Measurements from ENCODE around the gene PARD3. TPM values are rescaled to one million over a fixed set of nuclear protein-coding genes. Genes with fewer than 3 reads are reported as not detected.
"Not testable (repeated sequence)": the region's sequence is repeated elsewhere in the genome, so short reads cannot be mapped to it uniquely, and the experiment has no call there.

Gene PARD3
- total RNA-seq, 2 experiments from 2014 or later, result 0.53 to 0.71 TPM

DNA sequence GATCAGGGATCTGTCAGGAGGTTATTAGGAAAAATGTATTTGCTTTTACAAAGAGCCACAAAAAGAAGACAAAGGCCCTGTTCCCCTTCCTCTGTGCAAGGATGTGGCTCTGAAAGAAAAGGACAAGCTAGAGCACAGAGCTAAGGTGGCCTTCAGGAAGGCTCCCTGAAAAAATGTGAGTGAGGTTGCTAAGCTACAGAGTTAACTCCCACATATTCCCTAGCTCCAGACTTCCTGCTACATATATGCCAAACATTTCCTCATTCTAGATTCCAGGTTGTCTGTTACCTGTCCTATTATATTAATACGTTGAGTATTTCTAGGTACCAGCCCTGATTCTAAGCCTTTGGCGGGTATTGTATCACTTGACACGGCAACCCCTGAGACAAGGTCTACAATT, 369.0 kb downstream of the PARD3 start:
- H3K27me3 Mint-ChIP-seq, result no peaks in the 10 kb centered on the region
- CTCF ChIA-PET, result no interaction called here
- POLR2A ChIA-PET, result interaction anchor here (0.6 kb wide), 1 partner anchor 982 kb away, joined by 3 read pairs; no protein-coding TSS in a partner anchor

DNA sequence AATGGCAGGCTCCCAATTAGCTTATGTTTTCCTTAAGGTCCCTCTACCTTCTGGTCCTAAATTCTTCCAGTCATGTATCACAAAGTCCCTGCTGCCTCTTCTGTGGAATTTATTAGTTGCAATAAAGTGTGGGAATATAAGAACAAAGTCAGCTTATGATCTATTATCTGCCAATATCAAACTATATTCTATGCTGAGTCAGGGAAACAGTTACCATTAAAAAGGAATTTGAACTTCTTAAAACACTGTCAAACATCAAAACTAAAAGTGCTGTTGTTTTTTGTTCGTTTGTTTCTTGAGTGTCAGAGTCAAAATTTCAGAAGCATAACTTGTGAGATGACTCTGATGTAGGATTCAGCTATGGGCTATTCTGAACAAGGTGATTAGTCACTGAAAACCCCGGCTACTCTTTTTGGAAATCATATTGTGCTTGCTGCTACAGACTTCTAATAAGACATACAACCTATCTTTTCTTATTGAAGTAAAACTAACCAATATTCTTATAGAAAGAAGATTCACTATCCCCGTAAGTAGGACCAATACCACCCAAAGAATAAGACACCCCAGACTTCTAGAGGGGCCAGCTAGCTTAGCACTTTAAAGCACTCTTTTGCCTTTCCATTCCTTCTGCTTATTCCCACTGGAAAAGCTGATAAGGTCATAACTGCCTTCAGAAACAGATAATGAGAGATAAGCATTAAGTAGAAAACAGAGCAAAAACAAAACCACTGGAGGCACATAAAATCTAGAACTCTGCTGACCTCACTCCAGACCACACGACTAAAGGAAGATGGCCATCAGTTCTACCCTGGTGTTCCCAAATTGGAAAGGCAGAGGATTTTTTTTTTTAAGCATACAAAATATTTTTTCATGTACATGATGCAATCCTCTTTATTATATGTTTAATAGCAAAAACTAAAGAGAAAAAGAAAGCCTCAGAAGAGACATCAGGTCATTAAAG, 370.6 kb downstream of the PARD3 start:
- CTCF ChIA-PET, result no interaction called here
- no peaks in the 10 kb centered on the region for H3K9me3 Mint-ChIP-seq
- no peak overlapping the region for H3K4me3 ChIP-seq (ENCODE audit: low read length)

More for the DNA sequence above, 369.0 kb downstream of the PARD3 start:
- DNase-seq (no peak), ATAC-seq (ENCODE audit: poor library complexity) (no peak)
- no peak overlapping the region for H3K4me3 ChIP-seq (ENCODE audit: low read length)
- H3K36me3 ChIP-seq (ENCODE audit: insufficient read depth, low read length), result no peaks in the 10 kb centered on the region
- Mint-ChIP-seq H3K27ac (no peak overlapping the region), H3K9me3 (no peaks in the 10 kb centered on the region), H3K4me1 (ENCODE audit: low read depth) (no peaks in the 10 kb centered on the region), H3K36me3 (ENCODE audit: low read depth) (no peaks in the 10 kb centered on the region), H3K4me3 (no peak overlapping the region)
- no peaks in the 10 kb centered on the region for H3K9me3 ChIP-seq (ENCODE audit: control insufficient read depth in 1 of 2, insufficient read depth in 1 of 2, low read length in 2 of 2)
- intact Hi-C loops (cut with DNase I, micrococcal nuclease), result no loop called here
- H3K4me1 ChIP-seq (ENCODE audit: insufficient read depth, low read length), result no peaks in the 10 kb centered on the region
- H3K27me3 ChIP-seq (ENCODE audit: control insufficient read depth in 1 of 2, insufficient read depth in 2 of 2, low read length in 2 of 2), result no peaks in the 10 kb centered on the region
- no peak overlapping the region for H3K27ac ChIP-seq (ENCODE audit: low read depth in 1 of 2, low read length in 2 of 2)
- TF ChIP-seq, protein P1, sequence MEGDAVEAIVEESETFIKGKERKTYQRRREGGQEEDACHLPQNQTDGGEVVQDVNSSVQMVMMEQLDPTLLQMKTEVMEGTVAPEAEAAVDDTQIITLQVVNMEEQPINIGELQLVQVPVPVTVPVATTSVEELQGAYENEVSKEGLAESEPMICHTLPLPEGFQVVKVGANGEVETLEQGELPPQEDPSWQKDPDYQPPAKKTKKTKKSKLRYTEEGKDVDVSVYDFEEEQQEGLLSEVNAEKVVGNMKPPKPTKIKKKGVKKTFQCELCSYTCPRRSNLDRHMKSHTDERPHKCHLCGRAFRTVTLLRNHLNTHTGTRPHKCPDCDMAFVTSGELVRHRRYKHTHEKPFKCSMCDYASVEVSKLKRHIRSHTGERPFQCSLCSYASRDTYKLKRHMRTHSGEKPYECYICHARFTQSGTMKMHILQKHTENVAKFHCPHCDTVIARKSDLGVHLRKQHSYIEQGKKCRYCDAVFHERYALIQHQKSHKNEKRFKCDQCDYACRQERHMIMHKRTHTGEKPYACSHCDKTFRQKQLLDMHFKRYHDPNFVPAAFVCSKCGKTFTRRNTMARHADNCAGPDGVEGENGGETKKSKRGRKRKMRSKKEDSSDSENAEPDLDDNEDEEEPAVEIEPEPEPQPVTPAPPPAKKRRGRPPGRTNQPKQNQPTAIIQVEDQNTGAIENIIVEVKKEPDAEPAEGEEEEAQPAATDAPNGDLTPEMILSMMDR (IDR thresholded peaks at IDR 0.05), result no peak

DNA sequence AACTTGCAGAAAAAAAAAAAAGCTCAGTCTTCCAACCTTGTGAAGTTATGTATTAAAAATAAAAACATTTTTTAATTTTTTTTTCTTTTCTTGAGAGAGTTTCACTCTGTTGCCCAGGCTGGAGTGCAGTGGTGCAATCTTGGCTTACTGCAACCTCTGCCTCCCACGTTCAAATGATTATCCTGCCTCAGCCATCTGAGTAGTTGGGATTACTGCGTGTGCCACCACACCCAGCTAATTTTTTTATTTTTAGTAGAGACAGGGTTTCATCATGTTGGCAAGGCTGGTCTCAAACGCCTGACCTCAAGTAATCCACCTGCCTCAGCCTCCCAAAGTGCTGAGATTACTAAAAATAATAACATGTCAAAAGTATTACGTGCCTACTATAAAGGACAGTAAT, 375.7 kb downstream of the PARD3 start:
- H3K27ac ChIP-seq (ENCODE audit: low read depth in 1 of 2, low read length in 2 of 2); H3K27ac Mint-ChIP-seq; H3K36me3 Mint-ChIP-seq (ENCODE audit: low read depth); intact Hi-C loops (cut with DNase I, micrococcal nuclease); ATAC-seq (ENCODE audit: poor library complexity); H3K4me1 Mint-ChIP-seq (ENCODE audit: low read depth); H3K4me3 ChIP-seq (ENCODE audit: low read length); H3K36me3 ChIP-seq (ENCODE audit: insufficient read depth, low read length); H3K27me3 ChIP-seq (ENCODE audit: control insufficient read depth in 1 of 2, insufficient read depth in 2 of 2, low read length in 2 of 2); POLR2A ChIA-PET; DNase-seq; H3K27me3 Mint-ChIP-seq; H3K9me3 Mint-ChIP-seq; CTCF ChIA-PET; H3K4me3 Mint-ChIP-seq; H3K4me1 ChIP-seq (ENCODE audit: insufficient read depth, low read length); H3K9me3 ChIP-seq (ENCODE audit: control insufficient read depth in 1 of 2, insufficient read depth in 1 of 2, low read length in 2 of 2): not testable (repeated sequence)

More for the DNA sequence above, 370.6 kb downstream of the PARD3 start:
- Mint-ChIP-seq H3K4me3 (no peak overlapping the region), H3K27me3 (no peaks in the 10 kb centered on the region), H3K36me3 (ENCODE audit: low read depth) (no peaks in the 10 kb centered on the region), H3K4me1 (ENCODE audit: low read depth) (no peaks in the 10 kb centered on the region), H3K27ac (no peak overlapping the region)
- H3K27me3 ChIP-seq (ENCODE audit: control insufficient read depth in 1 of 2, insufficient read depth in 2 of 2, low read length in 2 of 2), result no peaks in the 10 kb centered on the region
- intact Hi-C loops (cut with DNase I, micrococcal nuclease), result no loop called here
- TF ChIP-seq, protein P1 (IDR thresholded peaks at IDR 0.05), result no peak
- no peaks in the 10 kb centered on the region for H3K9me3 ChIP-seq (ENCODE audit: control insufficient read depth in 1 of 2, insufficient read depth in 1 of 2, low read length in 2 of 2)
- no peak overlapping the region for H3K27ac ChIP-seq (ENCODE audit: low read depth in 1 of 2, low read length in 2 of 2)
- no peaks in the 10 kb centered on the region for H3K36me3 ChIP-seq (ENCODE audit: insufficient read depth, low read length)
- no peak for DNase-seq
- H3K4me1 ChIP-seq (ENCODE audit: insufficient read depth, low read length), result no peaks in the 10 kb centered on the region
- no peak for ATAC-seq (ENCODE audit: poor library complexity)
- POLR2A ChIA-PET, result no interaction called here
